Measurements from ENCODE around the gene L2HGDH.

The L2HGDH gene

GRCh38 chr14:50232276-50232642 is 79.8 kb downstream of the L2HGDH start:
- Histone ChIP-seq H3K27ac (ENCODE audit: low read depth, low read length) (peak overlapping the region; percentile 97), H3K4me3 (ENCODE audit: low read depth, low read length) (peak overlapping the region; percentile 88), H3K4ac (ENCODE audit: low read depth, low read length) (no peak overlapping the region), H4K12ac (ENCODE audit: low read depth, low read length) (peak overlapping the region; percentile 90), H2AFZ (ENCODE audit: insufficient read depth, low read length, poor library complexity) (peak overlapping the region; percentile 84), H3K79me2 (ENCODE audit: control insufficient read depth, insufficient read depth, low read length, poor library complexity) (peaks cover 9% of the 10 kb centered on the region), H2BK12ac (ENCODE audit: low read length) (no peak overlapping the region), H3K23ac (ENCODE audit: low read length) (no peak overlapping the region), H2BK5ac (ENCODE audit: low read depth, low read length, poor library complexity) (peak overlapping the region; percentile 68), H2AK5ac (ENCODE audit: low read length) (no peak overlapping the region), H4K8ac (ENCODE audit: low read depth, low read length) (peak overlapping the region; percentile 93), H4K91ac (ENCODE audit: low read depth, low read length) (peak overlapping the region; percentile 93), H3K36me3 (ENCODE audit: control insufficient read depth in 1 of 2, insufficient read depth in 2 of 2, low read length in 2 of 2) (peaks cover 0 to 3% of the 10 kb centered on the region in 2 experiments), H3K9me3 (ENCODE audit: insufficient read depth, low read depth, low read length) (no peaks in the 10 kb centered on the region), H3K9ac (ENCODE audit: low read length) (no peak overlapping the region), H3K79me1 (ENCODE audit: low read length) (peaks cover 11% of the 10 kb centered on the region), H3K14ac (ENCODE audit: low read length) (no peak overlapping the region), H3K18ac (ENCODE audit: low read length) (no peak overlapping the region), H3K27me3 (ENCODE audit: insufficient read depth, low read length) (no peaks in the 10 kb centered on the region), H3K4me2 (ENCODE audit: low read length) (peak overlapping the region; percentile 62), H3K4me1 (ENCODE audit: control insufficient read depth in 1 of 2, insufficient read depth in 2 of 2, low read length in 2 of 2) (peaks cover 0 to 5% of the 10 kb centered on the region in 2 experiments), H2BK120ac (ENCODE audit: insufficient read depth, low read length, poor library complexity) (peak overlapping the region; percentile 76)
- peak in 1 of 2 donors; percentile 9 for DNase-seq
- whole genome bisulfite sequencing (ENCODE audit: extremely low coverage, insufficient coverage, insufficient read length) = no CpG with 5 or more reads among the region's 13 CpGs

GRCh38 chr14:50231475-50232275 is 80.4 kb downstream of the L2HGDH start, which contains the start of gene SOS2:
Gene SOS2 (minus strand): TSS chr14:50231578. CDS start chr14:50231283, 295 bp downstream.
- Histone ChIP-seq H3K4me1 (ENCODE audit: control insufficient read depth in 1 of 2, insufficient read depth in 2 of 2, low read length in 2 of 2) (peaks cover 0 to 5% of the 10 kb centered on the region in 2 experiments), H4K8ac (ENCODE audit: low read depth, low read length) (peak within 1 kb of the TSS; percentile 94), H2BK5ac (ENCODE audit: low read depth, low read length, poor library complexity) (peak within 1 kb of the TSS; percentile 96), H3K4me3 (ENCODE audit: low read depth, low read length) (peak within 1 kb of the TSS; percentile 88), H3K14ac (ENCODE audit: low read length) (peak within 1 kb of the TSS; percentile 99), H3K36me3 (ENCODE audit: control insufficient read depth in 1 of 2, insufficient read depth in 2 of 2, low read length in 2 of 2) (peaks cover 0 to 3% of the 10 kb centered on the region in 2 experiments), H3K79me2 (ENCODE audit: control insufficient read depth, insufficient read depth, low read length, poor library complexity) (peaks cover 9% of the 10 kb centered on the region), H2BK120ac (ENCODE audit: insufficient read depth, low read length, poor library complexity) (peak within 1 kb of the TSS; percentile 91), H3K27ac (ENCODE audit: low read depth, low read length) (peak within 1 kb of the TSS; percentile 97), H4K91ac (ENCODE audit: low read depth, low read length) (peak within 1 kb of the TSS; percentile 93), H3K23ac (ENCODE audit: low read length) (no peak within 1 kb of the TSS), H2AFZ (ENCODE audit: insufficient read depth, low read length, poor library complexity) (peak within 1 kb of the TSS; percentile 87), H2BK12ac (ENCODE audit: low read length) (no peak within 1 kb of the TSS), H4K12ac (ENCODE audit: low read depth, low read length) (peak within 1 kb of the TSS; percentile 92), H3K9me3 (ENCODE audit: insufficient read depth, low read depth, low read length) (no peaks in the 10 kb centered on the region), H3K9ac (ENCODE audit: low read length) (peak within 1 kb of the TSS; percentile 94), H3K4me2 (ENCODE audit: low read length) (peak within 1 kb of the TSS; percentile 62), H2AK5ac (ENCODE audit: low read length) (no peak within 1 kb of the TSS), H3K79me1 (ENCODE audit: low read length) (peaks cover 11% of the 10 kb centered on the region), H3K18ac (ENCODE audit: low read length) (peak within 1 kb of the TSS; percentile 95), H3K4ac (ENCODE audit: low read depth, low read length) (peak within 1 kb of the TSS; percentile 94), H3K27me3 (ENCODE audit: insufficient read depth, low read length) (no peaks in the 10 kb centered on the region)
- no CpG with 5 or more reads among the region's 90 CpGs for WGBS (ENCODE audit: extremely low coverage, insufficient coverage, insufficient read length)
- DNase-seq = peak; percentile 66 to 87

- Histone ChIP-seq H2BK12ac (ENCODE audit: low read length) (no peak overlapping the region), H4K8ac (ENCODE audit: low read depth, low read length) (peak overlapping the region; percentile 94), H3K9me3 (ENCODE audit: insufficient read depth, low read depth, low read length) (no peaks in the 10 kb centered on the region), H3K27ac (ENCODE audit: low read depth, low read length) (peak overlapping the region; percentile 97), H3K14ac (ENCODE audit: low read length) (peak overlapping the region; percentile 99), H3K27me3 (ENCODE audit: insufficient read depth, low read length) (no peaks in the 10 kb centered on the region), H2AK5ac (ENCODE audit: low read length) (no peak overlapping the region), H4K91ac (ENCODE audit: low read depth, low read length) (peak overlapping the region; percentile 85), H3K9ac (ENCODE audit: low read length) (peak overlapping the region; percentile 94), H3K4me1 (ENCODE audit: control insufficient read depth in 1 of 2, insufficient read depth in 2 of 2, low read length in 2 of 2) (peaks cover 0 to 5% of the 10 kb centered on the region in 2 experiments), H3K36me3 (ENCODE audit: control insufficient read depth in 1 of 2, insufficient read depth in 2 of 2, low read length in 2 of 2) (peaks cover 0 to 3% of the 10 kb centered on the region in 2 experiments), H2AFZ (ENCODE audit: insufficient read depth, low read length, poor library complexity) (peak overlapping the region; percentile 87), H2BK120ac (ENCODE audit: insufficient read depth, low read length, poor library complexity) (peak overlapping the region; percentile 91), H3K18ac (ENCODE audit: low read length) (peak overlapping the region; percentile 95), H4K12ac (ENCODE audit: low read depth, low read length) (peak overlapping the region; percentile 92), H3K4me2 (ENCODE audit: low read length) (peak overlapping the region; percentile 62), H3K23ac (ENCODE audit: low read length) (no peak overlapping the region), H3K79me1 (ENCODE audit: low read length) (peaks cover 11% of the 10 kb centered on the region), H3K4me3 (ENCODE audit: low read depth, low read length) (peak overlapping the region; percentile 88), H3K4ac (ENCODE audit: low read depth, low read length) (peak overlapping the region; percentile 94), H3K79me2 (ENCODE audit: control insufficient read depth, insufficient read depth, low read length, poor library complexity) (peaks cover 9% of the 10 kb centered on the region), H2BK5ac (ENCODE audit: low read depth, low read length, poor library complexity) (peak overlapping the region; percentile 96)
- DNase-seq = peak; percentile 72 to 90
- WGBS (ENCODE audit: extremely low coverage, insufficient coverage, insufficient read length) = no CpG with 5 or more reads among the region's 64 CpGs
Observed at GRCh38 chr14:50230701-50231474, 81.1 kb downstream of the L2HGDH start.

- Histone ChIP-seq H2AK5ac (ENCODE audit: low read length) (no peak overlapping the region), H3K27me3 (ENCODE audit: insufficient read depth, low read length) (no peaks in the 10 kb centered on the region), H4K91ac (ENCODE audit: low read depth, low read length) (no peak overlapping the region), H3K9ac (ENCODE audit: low read length) (peak overlapping the region; percentile 41), H4K12ac (ENCODE audit: low read depth, low read length) (no peak overlapping the region), H3K79me1 (ENCODE audit: low read length) (peaks cover 11% of the 10 kb centered on the region), H3K36me3 (ENCODE audit: control insufficient read depth in 1 of 2, insufficient read depth in 2 of 2, low read length in 2 of 2) (peaks cover 0 to 3% of the 10 kb centered on the region in 2 experiments), H2BK12ac (ENCODE audit: low read length) (no peak overlapping the region), H3K14ac (ENCODE audit: low read length) (no peak overlapping the region), H2AFZ (ENCODE audit: insufficient read depth, low read length, poor library complexity) (no peak overlapping the region), H3K4ac (ENCODE audit: low read depth, low read length) (peak overlapping the region; percentile 76), H3K4me2 (ENCODE audit: low read length) (peak overlapping the region; percentile 62), H3K79me2 (ENCODE audit: control insufficient read depth, insufficient read depth, low read length, poor library complexity) (peaks cover 9% of the 10 kb centered on the region), H2BK120ac (ENCODE audit: insufficient read depth, low read length, poor library complexity) (no peak overlapping the region), H3K9me3 (ENCODE audit: insufficient read depth, low read depth, low read length) (no peaks in the 10 kb centered on the region), H3K23ac (ENCODE audit: low read length) (no peak overlapping the region), H3K18ac (ENCODE audit: low read length) (no peak overlapping the region), H2BK5ac (ENCODE audit: low read depth, low read length, poor library complexity) (no peak overlapping the region), H4K8ac (ENCODE audit: low read depth, low read length) (no peak overlapping the region), H3K27ac (ENCODE audit: low read depth, low read length) (no peak overlapping the region), H3K4me1 (ENCODE audit: control insufficient read depth in 1 of 2, insufficient read depth in 2 of 2, low read length in 2 of 2) (peaks cover 0 to 5% of the 10 kb centered on the region in 2 experiments), H3K4me3 (ENCODE audit: low read depth, low read length) (no peak overlapping the region)
- no peak for DNase-seq
- no CpG with 5 or more reads among the region's 6 CpGs for WGBS (ENCODE audit: extremely low coverage, insufficient coverage, insufficient read length)
Observed at GRCh38 chr14:50230401-50230700, 81.7 kb downstream of the L2HGDH start.
